ENCODE data around the gene RELL2.

RELL2 gene

DNA sequence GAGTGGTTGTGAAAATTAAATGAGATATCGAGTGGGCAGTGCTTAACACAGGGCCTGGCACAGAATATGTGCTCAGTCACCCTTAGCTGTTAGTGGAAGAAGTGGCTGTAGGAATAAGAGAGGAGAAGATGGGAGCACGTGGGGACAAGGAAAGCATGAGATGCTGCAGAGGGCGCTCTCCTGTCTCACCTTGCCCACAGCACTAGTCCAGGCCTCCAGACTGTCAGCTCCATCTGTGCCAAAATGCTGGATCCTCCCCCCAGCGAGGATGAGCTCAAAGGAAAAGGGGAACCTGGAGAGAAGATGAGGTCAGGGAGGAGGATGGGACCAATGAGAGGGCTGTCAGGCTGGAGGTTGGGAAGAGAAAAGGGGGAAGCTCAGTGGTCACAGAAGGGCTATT, 32.7 kb downstream of the RELL2 start:
- Histone ChIP-seq H3K4me2 (no peak overlapping the region), H4K20me1 (ENCODE audit: insufficient read depth) (no peaks in the 10 kb centered on the region), H3K79me2 (ENCODE audit: insufficient read depth, low read depth) (no peaks in the 10 kb centered on the region), H3K9ac (no peak overlapping the region), H3K4me1 (ENCODE audit: low read depth, poor library complexity, severe bottlenecking) (no peaks in the 10 kb centered on the region), H3K4me3 (IDR thresholded peaks at IDR 0.05; ENCODE audit: insufficient read depth, low read depth, low read length) (no peak overlapping the region), H3K27me3 (ENCODE audit: insufficient read depth, low read depth) (no peaks in the 10 kb centered on the region), H3K27ac (no peak overlapping the region), H3K36me3 (ENCODE audit: insufficient read depth) (no peaks in the 10 kb centered on the region), H2AFZ (ENCODE audit: low read depth) (no peak overlapping the region)
- TF ChIP-seq, protein P1, sequence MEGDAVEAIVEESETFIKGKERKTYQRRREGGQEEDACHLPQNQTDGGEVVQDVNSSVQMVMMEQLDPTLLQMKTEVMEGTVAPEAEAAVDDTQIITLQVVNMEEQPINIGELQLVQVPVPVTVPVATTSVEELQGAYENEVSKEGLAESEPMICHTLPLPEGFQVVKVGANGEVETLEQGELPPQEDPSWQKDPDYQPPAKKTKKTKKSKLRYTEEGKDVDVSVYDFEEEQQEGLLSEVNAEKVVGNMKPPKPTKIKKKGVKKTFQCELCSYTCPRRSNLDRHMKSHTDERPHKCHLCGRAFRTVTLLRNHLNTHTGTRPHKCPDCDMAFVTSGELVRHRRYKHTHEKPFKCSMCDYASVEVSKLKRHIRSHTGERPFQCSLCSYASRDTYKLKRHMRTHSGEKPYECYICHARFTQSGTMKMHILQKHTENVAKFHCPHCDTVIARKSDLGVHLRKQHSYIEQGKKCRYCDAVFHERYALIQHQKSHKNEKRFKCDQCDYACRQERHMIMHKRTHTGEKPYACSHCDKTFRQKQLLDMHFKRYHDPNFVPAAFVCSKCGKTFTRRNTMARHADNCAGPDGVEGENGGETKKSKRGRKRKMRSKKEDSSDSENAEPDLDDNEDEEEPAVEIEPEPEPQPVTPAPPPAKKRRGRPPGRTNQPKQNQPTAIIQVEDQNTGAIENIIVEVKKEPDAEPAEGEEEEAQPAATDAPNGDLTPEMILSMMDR (conservative IDR thresholded peaks at IDR 0.05; ENCODE audit: low read depth, low read length): no peak

DNA sequence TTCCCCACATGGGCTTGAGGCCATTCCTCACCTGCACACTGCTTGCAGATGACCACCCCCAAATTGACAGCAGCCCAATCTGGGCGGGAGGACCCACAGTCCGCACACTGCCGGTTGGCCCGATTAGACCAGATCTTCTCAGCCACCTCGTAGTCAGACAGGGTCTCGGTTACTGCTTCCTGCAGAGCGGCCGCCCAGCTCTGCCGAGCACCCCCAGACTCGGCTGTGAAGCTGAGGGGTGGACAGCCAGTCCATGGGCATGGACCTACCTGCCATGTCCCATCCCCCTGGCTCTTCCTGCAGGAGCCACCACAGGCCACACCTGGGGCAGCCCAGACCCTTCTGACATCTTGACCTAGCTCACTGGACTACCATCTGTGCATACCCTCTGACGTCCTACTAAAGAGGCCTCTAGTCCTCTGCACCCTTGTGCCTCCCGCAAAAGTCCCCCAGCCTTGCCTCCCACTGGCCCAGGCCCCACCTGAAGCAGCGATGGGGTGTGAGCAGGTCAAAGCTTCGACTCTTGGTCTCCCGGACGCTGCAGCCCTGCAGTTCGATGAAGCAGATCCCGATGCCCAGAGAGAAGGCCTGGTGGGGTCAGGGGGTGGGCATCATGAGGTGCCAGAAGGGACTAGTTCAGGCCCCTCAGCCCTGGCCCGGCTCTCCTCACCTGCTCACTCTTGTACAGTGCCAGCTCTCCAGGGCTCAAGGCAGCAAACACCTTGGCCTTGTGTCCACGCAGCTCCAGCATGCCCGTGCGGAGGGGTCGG, 35.5 kb downstream of the RELL2 start:
- Histone ChIP-seq H3K27ac (no peak overlapping the region), H2AFZ (ENCODE audit: low read depth) (no peak overlapping the region), H3K4me2 (no peak overlapping the region), H3K27me3 (ENCODE audit: insufficient read depth, low read depth) (no peaks in the 10 kb centered on the region), H3K79me2 (ENCODE audit: insufficient read depth, low read depth) (no peaks in the 10 kb centered on the region), H3K9ac (no peak overlapping the region), H3K4me3 (IDR thresholded peaks at IDR 0.05; ENCODE audit: insufficient read depth, low read depth, low read length) (no peak overlapping the region), H4K20me1 (ENCODE audit: insufficient read depth) (no peaks in the 10 kb centered on the region), H3K4me1 (ENCODE audit: low read depth, poor library complexity, severe bottlenecking) (no peaks in the 10 kb centered on the region), H3K36me3 (ENCODE audit: insufficient read depth) (no peaks in the 10 kb centered on the region)
- TF ChIP-seq, protein P1 (conservative IDR thresholded peaks at IDR 0.05; ENCODE audit: low read depth, low read length): no peak

DNA sequence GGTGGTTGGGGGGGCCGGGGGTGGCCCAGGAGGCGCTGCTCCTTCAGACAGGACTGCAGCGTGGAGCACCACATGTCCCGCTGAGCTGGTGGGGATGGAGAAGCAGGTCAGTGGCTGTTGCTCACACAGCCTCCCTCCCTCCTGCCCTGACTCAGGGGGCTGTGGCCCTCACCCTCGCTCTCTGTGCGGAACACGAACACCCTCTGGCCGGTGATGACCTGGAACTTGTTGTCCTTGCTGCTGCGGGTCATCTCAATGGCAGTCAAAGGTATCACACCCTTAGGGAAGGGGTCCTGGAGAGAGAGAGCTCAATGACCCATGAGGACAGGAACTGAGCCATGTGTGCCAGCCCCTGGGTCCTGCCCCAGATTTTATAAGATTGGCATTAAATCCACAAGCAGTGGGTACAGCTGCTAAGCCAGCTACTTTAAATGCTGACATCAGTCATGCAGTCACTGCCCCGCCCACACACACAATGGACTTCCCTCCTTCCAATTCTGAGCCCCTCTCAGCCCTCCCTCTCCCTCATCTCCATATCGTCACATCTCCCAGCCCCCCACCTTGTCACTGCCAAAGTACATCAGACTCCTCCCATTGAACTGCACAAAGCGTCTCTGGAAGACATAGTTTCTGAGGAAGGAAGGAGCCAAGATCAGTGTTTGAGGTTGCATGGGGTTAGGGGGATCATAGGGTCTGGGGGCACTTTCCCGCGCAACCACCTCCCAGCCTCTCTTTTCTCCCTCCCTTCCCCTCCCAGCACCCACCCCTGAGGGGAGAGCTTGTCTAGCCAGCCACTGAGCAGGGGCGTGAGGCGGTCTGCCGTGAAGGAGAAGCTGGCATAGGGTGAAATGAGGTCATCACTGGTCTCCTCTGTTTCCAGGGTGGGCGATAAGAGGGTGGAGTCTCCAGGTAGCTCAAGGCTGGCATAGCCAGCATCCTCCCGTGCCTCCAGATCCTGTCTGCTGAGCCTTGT, 36.3 kb downstream of the RELL2 start:
- no peak overlapping the region for H2AFZ ChIP-seq (ENCODE audit: low read depth)
- no peak overlapping the region for H3K27ac ChIP-seq
- no peaks in the 10 kb centered on the region for H4K20me1 ChIP-seq (ENCODE audit: insufficient read depth)
- H3K9ac ChIP-seq: no peak overlapping the region
- no peaks in the 10 kb centered on the region for H3K79me2 ChIP-seq (ENCODE audit: insufficient read depth, low read depth)
- no peak overlapping the region for H3K4me3 ChIP-seq (IDR thresholded peaks at IDR 0.05; ENCODE audit: insufficient read depth, low read depth, low read length)
- TF ChIP-seq, protein P1 (conservative IDR thresholded peaks at IDR 0.05; ENCODE audit: low read depth, low read length): no peak
- no peaks in the 10 kb centered on the region for H3K4me1 ChIP-seq (ENCODE audit: low read depth, poor library complexity, severe bottlenecking)
- H3K27me3 ChIP-seq (ENCODE audit: insufficient read depth, low read depth): no peaks in the 10 kb centered on the region
- no peak overlapping the region for H3K4me2 ChIP-seq
- H3K36me3 ChIP-seq (ENCODE audit: insufficient read depth): no peaks in the 10 kb centered on the region

DNA sequence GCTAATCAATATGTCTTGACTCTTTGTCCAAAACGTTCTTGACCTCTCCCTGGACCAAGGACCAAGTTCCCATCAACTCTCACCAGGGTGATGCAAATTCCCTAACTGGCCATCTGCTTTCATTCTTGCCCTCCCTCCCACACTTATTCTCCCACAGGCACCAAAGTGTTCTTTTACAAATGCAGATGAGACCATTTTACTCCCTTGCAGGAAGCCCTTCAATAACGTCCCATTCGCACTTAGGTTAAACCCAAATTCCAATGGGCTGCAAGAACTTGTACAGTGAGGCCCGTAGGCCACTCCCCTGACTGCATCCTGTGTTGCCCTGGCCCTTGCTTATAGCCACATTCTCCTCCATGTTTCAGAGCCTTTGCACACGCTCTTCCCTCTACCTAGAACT, 38.0 kb downstream of the RELL2 start:
- Histone ChIP-seq H3K9ac (no peak overlapping the region), H3K4me1 (ENCODE audit: low read depth, poor library complexity, severe bottlenecking) (no peaks in the 10 kb centered on the region), H3K36me3 (ENCODE audit: insufficient read depth) (no peaks in the 10 kb centered on the region), H3K79me2 (ENCODE audit: insufficient read depth, low read depth) (no peaks in the 10 kb centered on the region), H4K20me1 (ENCODE audit: insufficient read depth) (no peaks in the 10 kb centered on the region), H3K4me2 (no peak overlapping the region), H2AFZ (ENCODE audit: low read depth) (no peak overlapping the region), H3K4me3 (IDR thresholded peaks at IDR 0.05; ENCODE audit: insufficient read depth, low read depth, low read length) (no peak overlapping the region), H3K27me3 (ENCODE audit: insufficient read depth, low read depth) (no peaks in the 10 kb centered on the region), H3K27ac (no peak overlapping the region)
- TF ChIP-seq, protein P1 (conservative IDR thresholded peaks at IDR 0.05; ENCODE audit: low read depth, low read length): no peak

All from KMS-11 (cell line).